WTC11 (cell line): ENCODE data around the gene LGR4. TPM values are rescaled to one million over a fixed set of nuclear protein-coding genes. Genes with fewer than 3 reads are reported as not detected.
A peak's percentile ranks its signal among the peaks of the same experiment; 100 is the strongest.

ENCODE experiments used
- ATAC-seq: fragments of 200-7000 bp; cut with Tn5 transposase; 2 replicates; pipeline ENCODE4 v1.10.0; 2021; ENCODE audit warnings: mild to moderate bottlenecking, moderate library complexity
- CTCF ChIA-PET: fragments of 300-600 bp; sonication (Branson Sonifier 250); formaldehyde crosslinking; loops from one replicate; lab custom pipeline; 2021; ENCODE audit warnings: antibody characterized with exemption; lab: Charles Lee
- POLR2A ChIA-PET: fragments of 350-600 bp; sonication (Branson Sonifier 250); formaldehyde crosslinking; loops from one replicate; lab custom pipeline; 2021; ENCODE audit warnings: antibody characterized with exemption; lab: Charles Lee
- DNase-seq: peaks from one replicate; pipeline ENCODE4 v3.0.0; 2021; ENCODE audit warnings: low spot score
- H3K27ac Mint-ChIP-seq: 2 replicates; pipeline ENCODE4 v1.8.0; 2021; ENCODE audit warnings: mixed read lengths
- H3K27me3 Mint-ChIP-seq: 2 replicates; pipeline ENCODE4 v1.8.0; 2021; ENCODE audit warnings: low read depth, mild to moderate bottlenecking, moderate library complexity, mixed read lengths
- H3K36me3 Mint-ChIP-seq: 2 replicates; pipeline ENCODE4 v1.8.0; 2021; ENCODE audit warnings: mixed read lengths
- H3K4me1 Mint-ChIP-seq: 2 replicates; pipeline ENCODE4 v1.8.0; 2022; ENCODE audit warnings: mixed read lengths
- H3K4me3 Mint-ChIP-seq: 2 replicates; pipeline ENCODE4 v1.8.0; 2021; ENCODE audit warnings: mild to moderate bottlenecking, moderate library complexity, mixed read lengths
- H3K9me3 Mint-ChIP-seq: 2 replicates; pipeline ENCODE4 v1.8.0; 2021; ENCODE audit warnings: mixed read lengths
- ATF2 ChIP-seq: sonication (generic); formaldehyde crosslinking; IDR thresholded peaks from 2 replicates; pipeline ENCODE4 v1.8.1; 2022; ENCODE audit warnings: low read depth, missing genetic modification reagents, borderline replicate concordance
- CREB1 ChIP-seq: sonication (generic); formaldehyde crosslinking; IDR thresholded peaks from 2 replicates; pipeline ENCODE4 v1.8.0; 2023; ENCODE audit warnings: mild to moderate bottlenecking, missing genetic modification reagents
- ELF4 ChIP-seq: sonication (generic); formaldehyde crosslinking; IDR thresholded peaks from 2 replicates; pipeline ENCODE4 v1.8.1; 2022; ENCODE audit warnings: low read depth, mild to moderate bottlenecking, moderate library complexity, missing genetic modification reagents
- FOXP4 ChIP-seq: sonication (generic); formaldehyde crosslinking; IDR thresholded peaks from 2 replicates; pipeline ENCODE4 v1.8.0; 2022; ENCODE audit warnings: mild to moderate bottlenecking, missing genetic modification reagents
- IRF1 ChIP-seq: sonication (generic); formaldehyde crosslinking; IDR thresholded peaks from 2 replicates; pipeline ENCODE4 v1.8.0; 2023; ENCODE audit warnings: missing genetic modification reagents
- JAZF1 ChIP-seq: fragments of 250-450 bp; sonication (Bioruptor Pico); IDR thresholded peaks from 2 replicates; pipeline ENCODE4 v1.9.0; 2021; ENCODE audit warnings: moderate library complexity, mild to moderate bottlenecking, inconsistent platforms
- JUN ChIP-seq: sonication (generic); formaldehyde crosslinking; IDR thresholded peaks from 2 replicates; pipeline ENCODE4 v1.8.0; 2023; ENCODE audit warnings: mild to moderate bottlenecking, missing genetic modification reagents
- MXD4 ChIP-seq: fragments of 250-450 bp; sonication (Bioruptor Pico); IDR thresholded peaks from 2 replicates; pipeline ENCODE4 v1.8.0; 2021; ENCODE audit warnings: mild to moderate bottlenecking, moderate library complexity, borderline replicate concordance
- MYBL2 ChIP-seq: sonication (generic); formaldehyde crosslinking; IDR thresholded peaks from 2 replicates; pipeline ENCODE4 v1.8.1; 2023; ENCODE audit warnings: mild to moderate bottlenecking, moderate library complexity, missing genetic modification reagents
- OVOL2 ChIP-seq: fragments of 250-450 bp; sonication (Bioruptor Pico); IDR thresholded peaks from 2 replicates; pipeline ENCODE4 v1.9.0; 2021; ENCODE audit warnings: mild to moderate bottlenecking, borderline replicate concordance
- RELA ChIP-seq: sonication (generic); formaldehyde crosslinking; IDR thresholded peaks from 2 replicates; pipeline ENCODE4 v1.8.1; 2022; ENCODE audit warnings: missing genetic modification reagents, mild to moderate bottlenecking, borderline replicate concordance
- RORB ChIP-seq: fragments of 250-450 bp; sonication (Bioruptor Pico); IDR thresholded peaks from 2 replicates; pipeline ENCODE4 v1.9.0; 2021; ENCODE audit warnings: mild to moderate bottlenecking
- ZNF121 ChIP-seq: sonication (generic); formaldehyde crosslinking; IDR thresholded peaks from 2 replicates; pipeline ENCODE4 v1.8.0; 2023; ENCODE audit warnings: missing genetic modification reagents
- ZNF396 ChIP-seq: fragments of 250-450 bp; sonication (Bioruptor Pico); IDR thresholded peaks from 2 replicates; pipeline ENCODE4 v1.8.0; 2021; ENCODE audit warnings: mild to moderate bottlenecking, moderate library complexity, borderline replicate concordance
- total RNA-seq: library from RNA; stranded (reverse); gene quantifications from 3 replicates; pipeline ENCODE4 v1.2.3, GENCODE V29; 2021
- TF ChIP-seq, protein P1 (sequence below): sonication (generic); formaldehyde crosslinking; IDR thresholded peaks from 2 replicates; pipeline ENCODE4 v1.8.1; 2022; ENCODE audit warnings: mild to moderate bottlenecking, moderate library complexity, missing genetic modification reagents
- TF ChIP-seq, protein P2 (sequence below): sonication (generic); formaldehyde crosslinking; IDR thresholded peaks from 2 replicates; pipeline ENCODE4 v1.8.0; 2023; ENCODE audit warnings: mild to moderate bottlenecking, missing genetic modification reagents
- TF ChIP-seq, protein P3 (sequence below): sonication (generic); formaldehyde crosslinking; IDR thresholded peaks from 2 replicates; pipeline ENCODE4 v1.8.1; 2023; ENCODE audit warnings: mild to moderate bottlenecking, missing genetic modification reagents

Gene LGR4
- total RNA-seq, 1 experiment from 2014 or later, result 53.8 TPM

DNA sequence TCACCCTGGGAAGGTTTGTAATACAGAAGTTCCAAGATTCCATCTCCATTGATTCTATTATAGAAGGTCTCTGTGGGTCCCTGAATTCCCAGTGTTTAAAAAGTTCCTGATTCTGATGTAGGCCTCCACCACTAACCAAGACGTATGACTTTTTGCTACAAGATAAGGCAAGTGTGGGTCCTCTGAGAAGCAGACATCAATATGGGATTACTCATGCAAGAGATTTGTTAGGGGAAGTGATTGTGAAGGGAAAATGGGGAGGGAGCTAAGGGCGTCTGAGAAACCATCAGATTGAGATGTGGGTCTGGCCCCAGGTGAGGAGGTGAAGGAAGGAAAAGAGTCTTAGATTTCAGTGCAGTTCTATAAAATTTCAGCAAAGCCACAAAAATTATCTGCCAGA lies 10.2 kb upstream of the LGR4 start (continued):
- no peak for TF ChIP-seq OVOL2 (CRISPR knock-in tag)
- no peak for TF ChIP-seq CREB1 (CRISPR knock-in tag)
- TF ChIP-seq JUN, result no peak
- no peak for TF ChIP-seq ELF4 (CRISPR knock-in tag)

DNA sequence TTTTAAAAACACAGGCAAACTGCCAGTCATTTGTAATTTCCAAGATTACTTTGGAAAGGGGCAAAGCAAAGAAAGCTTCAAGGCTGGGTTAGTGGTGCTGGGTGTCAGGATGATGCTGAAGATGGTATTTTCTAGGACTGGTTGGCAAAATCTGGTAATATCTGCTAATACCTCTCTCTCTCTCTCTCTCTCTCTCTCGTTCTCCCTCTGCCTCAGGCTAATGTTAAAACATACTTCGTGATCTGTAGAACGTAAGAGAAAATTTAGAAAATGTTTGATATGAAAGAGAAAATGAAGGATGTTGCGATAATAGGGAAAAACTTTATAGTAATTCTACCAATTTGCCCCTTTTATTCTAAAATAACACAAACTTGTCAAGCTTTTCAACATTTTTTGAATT lies 9.4 kb upstream of the LGR4 start:
- no peak for ATAC-seq
- no peaks in the 10 kb centered on the region for H3K36me3 Mint-ChIP-seq
- no peak for TF ChIP-seq ZNF396 (CRISPR knock-in tag)
- H3K9me3 Mint-ChIP-seq, result no peaks in the 10 kb centered on the region
- POLR2A ChIA-PET, result interaction anchor here (0.6 to 1.7 kb wide), 2 partner anchors 9 to 200 kb away, joined by 4 to 5 read pairs; partner anchors contain the start of gene LGR4
- no peak overlapping the region for H3K4me3 Mint-ChIP-seq
- no peak for DNase-seq
- no peaks in the 10 kb centered on the region for H3K27me3 Mint-ChIP-seq
- H3K4me1 Mint-ChIP-seq, result peaks cover 6% of the 10 kb centered on the region
- CTCF ChIA-PET, result interaction anchor here (0.6 to 1.2 kb wide), 2 partner anchors 9 to 52 kb away, joined by 4 to 6 read pairs; partner anchors contain the start of gene LGR4
- H3K27ac Mint-ChIP-seq, result no peak overlapping the region

DNA sequence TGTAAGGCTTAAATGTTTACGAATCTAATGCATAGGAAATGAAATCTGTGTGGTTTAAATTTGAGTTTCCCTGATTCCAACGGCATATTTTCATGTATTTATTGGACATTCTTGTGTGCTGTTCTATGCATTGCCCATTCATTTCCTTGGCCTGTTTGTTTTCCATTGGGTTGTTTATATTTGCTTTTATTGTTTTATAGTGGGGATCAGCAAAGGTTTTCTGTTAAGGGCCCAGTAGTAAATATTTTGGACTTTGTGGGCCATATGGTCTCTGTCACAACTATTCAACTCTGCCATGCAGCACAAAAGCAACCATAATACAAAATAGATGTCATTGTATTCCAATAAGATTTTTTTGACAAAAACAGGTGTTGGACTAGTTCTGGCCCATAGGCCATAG lies 5.2 kb upstream of the LGR4 start:
- TF ChIP-seq RORB (CRISPR knock-in tag), result peak; percentile 81; the same call in 1 of the 2 replicates
- TF ChIP-seq JAZF1 (CRISPR knock-in tag), result no peak
- TF ChIP-seq, all 79 proteins: peak for 1
- H3K27me3 Mint-ChIP-seq, result no peaks in the 10 kb centered on the region
- DNase-seq (no peak), ATAC-seq (no peak)
- H3K27ac Mint-ChIP-seq, result 0 out of 2 replicates have a peak overlapping the region, but pooled peaks have one; percentile 51
- no peak overlapping the region for H3K4me3 Mint-ChIP-seq
- ChIA-PET CTCF (no interaction called here), POLR2A (no interaction called here)
- H3K9me3 Mint-ChIP-seq, result 0 out of 2 replicates have a peak, but pooled peaks cover 3% of the 10 kb centered on the region
- H3K36me3 Mint-ChIP-seq, result no peaks in the 10 kb centered on the region
- peaks cover 9% of the 10 kb centered on the region for H3K4me1 Mint-ChIP-seq

DNA sequence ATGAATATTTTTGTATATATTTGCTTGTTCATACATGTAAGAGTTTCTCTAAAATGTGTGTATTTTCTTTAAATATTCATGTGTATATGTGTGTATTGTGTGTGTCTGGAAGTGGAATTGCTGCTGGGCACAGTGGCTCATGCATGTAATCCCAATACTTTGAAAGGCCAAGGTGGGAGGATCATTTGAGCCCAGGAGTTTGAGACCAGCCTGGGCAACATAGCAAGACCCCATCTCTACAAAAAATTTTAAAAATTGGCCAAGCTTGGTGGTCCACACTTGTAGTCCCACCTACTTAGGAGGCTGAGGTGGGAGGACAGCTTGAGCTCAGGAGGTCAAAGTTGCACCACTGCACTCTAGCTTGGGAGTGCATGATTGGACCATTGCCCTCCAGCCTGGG lies 4.7 kb upstream of the LGR4 start:
- TF ChIP-seq CREB1 (CRISPR knock-in tag) (no peak), MXD4 (CRISPR knock-in tag) (no peak), RELA (CRISPR knock-in tag) (no peak), IRF1 (CRISPR knock-in tag) (no peak), ZNF121 (CRISPR knock-in tag) (peak; percentile 76), ATF2 (CRISPR knock-in tag) (no peak), FOXP4 (CRISPR knock-in tag) (no peak), MYBL2 (CRISPR knock-in tag) (no peak)
- CTCF ChIA-PET, result no interaction called here
- H3K27ac Mint-ChIP-seq, result no peak overlapping the region
- ATAC-seq (no peak), DNase-seq (no peak)
- POLR2A ChIA-PET, result interaction anchor here (0.5 kb wide), 1 partner anchor 12 kb away, joined by 3 read pairs; no protein-coding TSS in a partner anchor
- peaks cover 7% of the 10 kb centered on the region for H3K4me1 Mint-ChIP-seq
- H3K27me3 Mint-ChIP-seq, result no peaks in the 10 kb centered on the region
- H3K36me3 Mint-ChIP-seq, result peaks cover 2% of the 10 kb centered on the region; the same call in 1 of the 2 replicates
- 0 out of 2 replicates have a peak, but pooled peaks cover 3% of the 10 kb centered on the region for H3K9me3 Mint-ChIP-seq
- no peak overlapping the region for H3K4me3 Mint-ChIP-seq

DNA sequence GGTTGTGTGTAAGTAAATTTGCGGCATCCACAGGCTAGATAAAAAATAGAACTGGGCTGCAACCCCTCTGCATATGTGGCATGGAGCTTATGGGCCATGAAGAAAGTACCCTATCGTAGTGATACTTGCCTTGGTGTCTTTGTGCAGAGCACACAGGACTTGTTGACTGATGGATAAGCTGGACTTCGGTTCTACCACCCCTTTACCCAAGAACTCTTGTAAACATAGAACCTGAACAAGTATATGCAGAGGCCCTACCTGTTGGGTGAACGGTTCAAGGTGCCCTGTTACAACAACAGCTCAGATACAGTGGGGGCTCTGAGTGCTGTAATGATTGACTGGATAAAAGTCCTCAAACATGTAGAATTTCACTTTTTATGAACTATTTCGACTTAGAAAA lies 3.0 kb upstream of the LGR4 start:
- POLR2A ChIA-PET, result no interaction called here
- H3K4me1 Mint-ChIP-seq, result peaks cover 11% of the 10 kb centered on the region
- TF ChIP-seq, protein P1, sequence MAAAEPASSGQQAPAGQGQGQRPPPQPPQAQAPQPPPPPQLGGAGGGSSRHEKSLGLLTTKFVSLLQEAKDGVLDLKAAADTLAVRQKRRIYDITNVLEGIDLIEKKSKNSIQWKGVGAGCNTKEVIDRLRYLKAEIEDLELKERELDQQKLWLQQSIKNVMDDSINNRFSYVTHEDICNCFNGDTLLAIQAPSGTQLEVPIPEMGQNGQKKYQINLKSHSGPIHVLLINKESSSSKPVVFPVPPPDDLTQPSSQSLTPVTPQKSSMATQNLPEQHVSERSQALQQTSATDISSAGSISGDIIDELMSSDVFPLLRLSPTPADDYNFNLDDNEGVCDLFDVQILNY, result no peak
- TF ChIP-seq OVOL2 (CRISPR knock-in tag), result no peak
- TF ChIP-seq, protein P2, sequence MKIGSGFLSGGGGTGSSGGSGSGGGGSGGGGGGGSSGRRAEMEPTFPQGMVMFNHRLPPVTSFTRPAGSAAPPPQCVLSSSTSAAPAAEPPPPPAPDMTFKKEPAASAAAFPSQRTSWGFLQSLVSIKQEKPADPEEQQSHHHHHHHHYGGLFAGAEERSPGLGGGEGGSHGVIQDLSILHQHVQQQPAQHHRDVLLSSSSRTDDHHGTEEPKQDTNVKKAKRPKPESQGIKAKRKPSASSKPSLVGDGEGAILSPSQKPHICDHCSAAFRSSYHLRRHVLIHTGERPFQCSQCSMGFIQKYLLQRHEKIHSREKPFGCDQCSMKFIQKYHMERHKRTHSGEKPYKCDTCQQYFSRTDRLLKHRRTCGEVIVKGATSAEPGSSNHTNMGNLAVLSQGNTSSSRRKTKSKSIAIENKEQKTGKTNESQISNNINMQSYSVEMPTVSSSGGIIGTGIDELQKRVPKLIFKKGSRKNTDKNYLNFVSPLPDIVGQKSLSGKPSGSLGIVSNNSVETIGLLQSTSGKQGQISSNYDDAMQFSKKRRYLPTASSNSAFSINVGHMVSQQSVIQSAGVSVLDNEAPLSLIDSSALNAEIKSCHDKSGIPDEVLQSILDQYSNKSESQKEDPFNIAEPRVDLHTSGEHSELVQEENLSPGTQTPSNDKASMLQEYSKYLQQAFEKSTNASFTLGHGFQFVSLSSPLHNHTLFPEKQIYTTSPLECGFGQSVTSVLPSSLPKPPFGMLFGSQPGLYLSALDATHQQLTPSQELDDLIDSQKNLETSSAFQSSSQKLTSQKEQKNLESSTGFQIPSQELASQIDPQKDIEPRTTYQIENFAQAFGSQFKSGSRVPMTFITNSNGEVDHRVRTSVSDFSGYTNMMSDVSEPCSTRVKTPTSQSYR (CRISPR knock-in tag), result no peak
- TF ChIP-seq, protein P3, sequence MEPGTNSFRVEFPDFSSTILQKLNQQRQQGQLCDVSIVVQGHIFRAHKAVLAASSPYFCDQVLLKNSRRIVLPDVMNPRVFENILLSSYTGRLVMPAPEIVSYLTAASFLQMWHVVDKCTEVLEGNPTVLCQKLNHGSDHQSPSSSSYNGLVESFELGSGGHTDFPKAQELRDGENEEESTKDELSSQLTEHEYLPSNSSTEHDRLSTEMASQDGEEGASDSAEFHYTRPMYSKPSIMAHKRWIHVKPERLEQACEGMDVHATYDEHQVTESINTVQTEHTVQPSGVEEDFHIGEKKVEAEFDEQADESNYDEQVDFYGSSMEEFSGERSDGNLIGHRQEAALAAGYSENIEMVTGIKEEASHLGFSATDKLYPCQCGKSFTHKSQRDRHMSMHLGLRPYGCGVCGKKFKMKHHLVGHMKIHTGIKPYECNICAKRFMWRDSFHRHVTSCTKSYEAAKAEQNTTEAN, result no peak

More for the DNA sequence above, 3.0 kb upstream of the LGR4 start:
- H3K36me3 Mint-ChIP-seq, result peaks cover 2% of the 10 kb centered on the region; the same call in 1 of the 2 replicates
- 0 out of 2 replicates have a peak, but pooled peaks cover 3% of the 10 kb centered on the region for H3K9me3 Mint-ChIP-seq
- DNase-seq, result no peak
- H3K27ac Mint-ChIP-seq, result no peak overlapping the region
- no peak for ATAC-seq
- no peak overlapping the region for H3K4me3 Mint-ChIP-seq
- no peaks in the 10 kb centered on the region for H3K27me3 Mint-ChIP-seq
- CTCF ChIA-PET, result no interaction called here
